ENCODE results near the gene SIK3.

Gene SIK3

GRCh38 chr11:117107701-117108590 is 9.7 kb upstream of the SIK3 start:
- no peak for DNase-seq

- DNase-seq, result no peak
Observed at GRCh38 chr11:117100556-117100955, 2.3 kb upstream of the SIK3 start.

GRCh38 chr11:117099696-117100095 is 1.5 kb upstream of the SIK3 start:
- no peak for DNase-seq

- peak; percentile 53 for DNase-seq
Observed at GRCh38 chr11:117097389-117098268, 599 bp downstream of the SIK3 start.

GRCh38 chr11:117097014-117097388 is 1.2 kb downstream of the SIK3 start:
- no peak for DNase-seq

- peak; percentile 52 for DNase-seq
Observed at GRCh38 chr11:117096201-117096991, 1.8 kb downstream of the SIK3 start.

GRCh38 chr11:117095284-117096161 is 2.7 kb downstream of the SIK3 start:
- DNase-seq, result no peak

- DNase-seq, result no peak
Observed at GRCh38 chr11:117094776-117095175, 3.5 kb downstream of the SIK3 start.

- DNase-seq, result peak; percentile 71
Observed at GRCh38 chr11:117092951-117093590, 5.2 kb downstream of the SIK3 start.

GRCh38 chr11:117091753-117092477 is 6.3 kb downstream of the SIK3 start:
- no peak for DNase-seq

GRCh38 chr11:117090111-117090706 is 8.0 kb downstream of the SIK3 start:
- DNase-seq, result no peak

- DNase-seq, result no peak
Observed at GRCh38 chr11:117089685-117090084, 8.5 kb downstream of the SIK3 start.

GRCh38 chr11:117087446-117087845 is 10.8 kb downstream of the SIK3 start:
- no peak for DNase-seq

GRCh38 chr11:117084992-117085391 is 13.2 kb downstream of the SIK3 start:
- no peak for DNase-seq

GRCh38 chr11:117083011-117083935 is 15.0 kb downstream of the SIK3 start:
- no peak for DNase-seq

- no peak for DNase-seq
Observed at GRCh38 chr11:117081908-117082307, 16.3 kb downstream of the SIK3 start.

GRCh38 chr11:117080370-117080769 is 17.9 kb downstream of the SIK3 start:
- DNase-seq, result no peak

GRCh38 chr11:117076941-117077691 is 21.1 kb downstream of the SIK3 start:
- DNase-seq, result peak; percentile 31

Data from suppressor macrophage treated with lipopolysaccharide for 4 hours (primary cell).